Measurements from ENCODE around the gene SHLD3.
"Not testable (repeated sequence)": the region's sequence is repeated elsewhere in the genome, so short reads cannot be mapped to it uniquely, and the experiment has no call there.

The SHLD3 gene

GRCh38 chr5:65624571-65625555, at the start of gene SHLD3, which contains the start of gene TRAPPC13:
TSS of gene SHLD3 (plus strand) at chr5:65625027. CDS start at chr5:65629588, 4,561 bp downstream.
TSS of gene TRAPPC13 (plus strand) at chr5:65625027. CDS start at chr5:65625061, 34 bp downstream.
- peak; percentile 86 for DNase-seq

GRCh38 chr5:65577141-65577540, 47.7 kb upstream of the SHLD3 start:
- no peak for DNase-seq

GRCh38 chr5:65588694-65589093, 36.1 kb upstream of the SHLD3 start:
- DNase-seq: no peak

GRCh38 chr5:65601761-65602160, 23.1 kb upstream of the SHLD3 start:
- not testable (repeated sequence) for DNase-seq

- peak; percentile 2 for DNase-seq
Observed at GRCh38 chr5:65611524-65611923, 13.3 kb upstream of the SHLD3 start.

- no peak for DNase-seq
Observed at GRCh38 chr5:65612298-65612907, 12.4 kb upstream of the SHLD3 start.

GRCh38 chr5:65620021-65620420, 4.8 kb upstream of the SHLD3 start:
- DNase-seq: no peak

- DNase-seq: not testable (repeated sequence)
Observed at GRCh38 chr5:65621961-65622360, 2.9 kb upstream of the SHLD3 start.

- DNase-seq: no peak
Observed at GRCh38 chr5:65623482-65623881, 1.3 kb upstream of the SHLD3 start.

- peak; percentile 86 for DNase-seq
Observed at GRCh38 chr5:65624025-65624570, 729 bp upstream of the SHLD3 start, which contains the start of gene TRIM23. TSS of gene TRIM23 (minus strand) at chr5:65624333. CDS start at chr5:65624274, 59 bp downstream.

- DNase-seq: no peak
Observed at GRCh38 chr5:65625743-65626142, 916 bp downstream of the SHLD3 start.

GRCh38 chr5:65630981-65631380, 6.2 kb downstream of the SHLD3 start:
- no peak for DNase-seq

GRCh38 chr5:65640240-65640639, 15.4 kb downstream of the SHLD3 start:
- no peak for DNase-seq

GRCh38 chr5:65646938-65647337, 22.1 kb downstream of the SHLD3 start:
- DNase-seq: no peak

GRCh38 chr5:65647941-65648340, 23.1 kb downstream of the SHLD3 start:
- no peak for DNase-seq

GRCh38 chr5:65651144-65651543, 26.3 kb downstream of the SHLD3 start:
- no peak for DNase-seq

- DNase-seq: no peak
Observed at GRCh38 chr5:65654713-65655112, 29.9 kb downstream of the SHLD3 start.

GRCh38 chr5:65663804-65664521, 39.1 kb downstream of the SHLD3 start:
- no peak for DNase-seq

- DNase-seq: no peak
Observed at GRCh38 chr5:65668696-65669095, 43.9 kb downstream of the SHLD3 start.

GRCh38 chr5:65672796-65673195, 48.0 kb downstream of the SHLD3 start:
- no peak for DNase-seq

GRCh38 chr5:65674749-65675148, 49.9 kb downstream of the SHLD3 start:
- DNase-seq: no peak

GRCh38 chr5:65676056-65676455, 51.2 kb downstream of the SHLD3 start:
- DNase-seq: not testable (repeated sequence)

Data from NCI-H2171 treated with DMSO at 0.1 percent for 48 hours (cell line).